PFSK-1 (cell line): ENCODE measurements around the gene ATL3.

Experiments used
- FOXP2 ChIP-seq: optimal IDR thresholded peaks from 2 replicates; pipeline ENCODE3; 2011; ENCODE audit warnings: borderline replicate concordance, control low read depth, inconsistent platforms; ENCODE audit not compliant: insufficient read depth; ENCODE audit errors: extremely low read length, extremely low read depth
- POLR2AphosphoS5 ChIP-seq: IDR thresholded peaks from 2 replicates; pipeline ENCODE4 v1.6.1; 2012; ENCODE audit warnings: low read depth, mild to moderate bottlenecking, control low read depth, low read length, moderate library complexity
- REST ChIP-seq, 2 experiments: IDR thresholded peaks; 2 replicates each; pipeline versions ENCODE4 v1.6.1 to v1.8.0; 2011 to 2012; ENCODE audit warnings: low read depth in 2 of 2, low read length in 2 of 2, control low read depth in 1 of 2, inconsistent platforms in 1 of 2, mild to moderate bottlenecking in 1 of 2, moderate library complexity in 1 of 2; ENCODE audit not compliant: insufficient read depth in 1 of 2
- SIN3A ChIP-seq: IDR thresholded peaks from 2 replicates; pipeline ENCODE4 v1.6.1; 2012; ENCODE audit warnings: mild to moderate bottlenecking, low read length, moderate library complexity, borderline replicate concordance; ENCODE audit not compliant: insufficient read depth
- TAF1 ChIP-seq: IDR thresholded peaks from 2 replicates; pipeline ENCODE4 v1.6.1; 2012; ENCODE audit warnings: low read length, control low read depth, borderline replicate concordance; ENCODE audit not compliant: insufficient read depth

The ATL3 gene

GRCh38 chr11:63663809-63664208 is 7.4 kb downstream of the ATL3 start:
- TF ChIP-seq FOXP2 = no peak
- no peak for TF ChIP-seq POLR2AphosphoS5
- no peak for TF ChIP-seq REST (IDR thresholded peaks at IDR 0.05; ENCODE audit: insufficient read depth in 1 of 2, low read depth in 2 of 2, low read length in 2 of 2)
- TF ChIP-seq SIN3A = no peak
- no peak for TF ChIP-seq TAF1

DNA sequence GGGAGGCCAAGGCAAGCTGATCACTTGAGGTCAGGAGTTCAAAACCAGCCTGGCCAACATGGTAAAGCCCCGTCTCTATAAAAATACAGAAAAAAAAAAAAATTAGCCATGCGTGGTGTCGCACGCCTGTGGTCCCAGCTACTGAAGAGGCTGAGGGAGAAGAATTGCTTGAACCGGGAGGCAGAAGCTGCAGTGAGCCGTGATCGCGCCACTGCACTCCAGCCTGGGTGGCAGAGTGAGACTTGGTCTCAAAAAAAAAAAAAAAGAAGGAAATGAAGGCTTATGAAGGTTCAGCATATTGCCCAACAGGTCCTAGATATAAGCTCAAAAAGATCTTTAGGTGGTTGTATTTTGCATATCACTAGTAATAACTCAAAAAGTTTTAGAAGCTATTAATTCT is 10.2 kb downstream of the ATL3 start:
- TF ChIP-seq TAF1 (no peak), REST (IDR thresholded peaks at IDR 0.05; ENCODE audit: insufficient read depth in 1 of 2, low read depth in 2 of 2, low read length in 2 of 2) (no peak), FOXP2 (no peak), POLR2AphosphoS5 (no peak), SIN3A (no peak)

- no peak for TF ChIP-seq POLR2AphosphoS5
- no peak for TF ChIP-seq SIN3A
- TF ChIP-seq REST (IDR thresholded peaks at IDR 0.05; ENCODE audit: insufficient read depth in 1 of 2, low read depth in 2 of 2, low read length in 2 of 2) = no peak
- no peak for TF ChIP-seq FOXP2
- no peak for TF ChIP-seq TAF1
Observed at GRCh38 chr11:63652671-63653070, 18.5 kb downstream of the ATL3 start.

DNA sequence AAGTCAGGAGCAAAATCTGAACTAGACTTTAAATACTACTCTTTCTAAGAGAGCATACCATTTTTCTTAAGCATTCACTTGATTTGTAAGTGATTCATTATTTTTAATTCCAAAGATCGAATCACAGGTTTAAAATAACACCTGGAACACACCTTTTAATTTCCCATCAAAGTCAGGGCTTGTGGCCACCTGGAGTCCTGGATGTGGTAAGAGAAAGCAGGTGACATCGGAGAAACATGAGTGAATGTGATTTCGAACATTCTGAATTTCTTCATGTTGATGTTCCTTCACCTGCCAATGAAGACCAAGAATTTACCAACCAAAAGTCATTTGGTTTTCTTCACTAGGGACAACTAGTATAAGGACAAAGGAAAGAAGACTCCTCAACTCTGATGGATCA is 28.0 kb downstream of the ATL3 start:
- TF ChIP-seq POLR2AphosphoS5 (no peak), SIN3A (no peak), REST (IDR thresholded peaks at IDR 0.05; ENCODE audit: insufficient read depth in 1 of 2, low read depth in 2 of 2, low read length in 2 of 2) (no peak), TAF1 (no peak), FOXP2 (no peak)

DNA sequence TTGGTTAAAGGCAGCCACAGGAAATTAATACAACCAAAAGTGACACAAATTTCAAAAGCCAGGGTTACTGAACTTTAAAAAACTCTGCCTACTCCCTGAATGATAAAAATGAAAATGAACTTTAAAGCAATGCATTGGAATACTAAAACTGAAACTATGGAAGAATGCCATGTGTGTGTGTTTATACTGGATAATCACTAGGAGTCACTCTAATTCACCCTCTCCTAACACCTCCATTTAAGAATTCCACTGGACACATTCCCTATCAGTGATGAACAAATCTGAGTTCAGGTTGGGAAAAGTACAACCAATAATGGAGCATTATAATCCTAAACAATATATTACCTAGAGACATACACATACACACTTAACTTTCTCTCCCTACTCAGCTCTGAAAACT is 29.4 kb downstream of the ATL3 start:
- TF ChIP-seq SIN3A = no peak
- TF ChIP-seq TAF1 = no peak
- no peak for TF ChIP-seq REST (IDR thresholded peaks at IDR 0.05; ENCODE audit: insufficient read depth in 1 of 2, low read depth in 2 of 2, low read length in 2 of 2)
- TF ChIP-seq FOXP2 = no peak
- TF ChIP-seq POLR2AphosphoS5 = no peak
